ENCODE results near the gene KPNA4.
"Not testable (repeated sequence)": the region's sequence is repeated elsewhere in the genome, so short reads cannot be mapped to it uniquely, and the experiment has no call there.

KPNA4 gene

DNA sequence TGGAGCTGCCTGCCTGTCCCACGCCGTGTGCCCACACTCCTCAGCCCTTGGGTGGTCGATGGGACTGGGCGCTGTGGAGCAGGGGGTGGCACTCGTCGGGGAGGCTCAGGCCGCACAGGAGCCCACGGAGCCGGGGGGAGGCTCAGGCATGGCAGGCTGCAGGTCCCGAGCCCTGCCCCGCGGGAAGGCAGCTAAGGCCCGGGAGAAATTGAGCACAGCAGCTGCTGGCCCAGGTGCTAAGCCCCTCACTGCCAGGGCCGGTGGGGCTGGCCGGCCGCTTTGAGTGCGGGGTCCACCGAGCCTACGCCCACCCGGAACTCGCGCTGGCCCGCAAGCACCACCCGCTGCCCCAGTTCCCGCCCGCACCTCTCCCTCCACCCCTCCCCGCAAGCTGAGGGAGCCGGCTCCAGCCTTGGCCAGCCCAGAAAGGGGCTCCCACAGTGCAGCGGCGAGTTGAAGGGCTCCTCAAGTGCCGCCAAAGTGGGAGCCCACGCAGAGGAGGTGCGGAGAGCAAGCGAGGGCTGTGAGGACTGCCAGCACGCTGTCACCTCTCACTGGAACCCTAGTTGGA lies 8.7 kb upstream of the KPNA4 start:
- DNase-seq (ENCODE audit: low read depth) = not testable (repeated sequence)

DNA sequence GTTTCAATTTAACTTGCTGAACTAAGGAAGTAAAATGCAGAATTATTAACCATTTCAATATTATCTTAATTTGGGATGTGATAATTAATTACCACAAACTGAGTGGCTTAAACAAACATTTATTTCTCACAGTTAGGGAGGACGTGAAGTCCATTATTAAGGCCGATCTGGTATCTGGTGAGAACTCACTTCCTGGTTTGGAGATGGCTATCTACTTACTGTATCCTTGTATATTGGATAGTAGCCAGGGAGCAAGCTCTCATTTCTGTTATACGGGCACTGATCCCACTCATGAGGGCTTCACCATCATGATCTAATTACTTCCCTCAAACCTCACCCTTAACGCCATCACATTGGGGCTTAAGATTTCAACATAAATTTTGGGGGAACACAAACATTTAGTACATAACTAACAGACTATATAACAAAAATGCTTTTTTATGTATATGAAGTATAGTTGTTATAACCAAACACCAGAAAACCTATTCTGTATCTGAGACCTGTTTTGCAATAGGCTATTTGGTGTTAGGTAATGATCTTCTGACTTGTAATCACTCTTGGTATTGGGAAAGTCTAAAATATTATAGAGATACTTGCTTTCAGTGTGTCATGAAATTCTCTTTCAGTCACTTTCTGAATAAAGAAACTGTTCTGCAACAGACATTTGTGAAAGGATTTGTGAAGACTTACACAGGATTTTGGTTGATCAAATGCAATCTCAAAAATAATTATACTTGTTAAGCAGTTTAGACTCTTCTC lies 4.7 kb upstream of the KPNA4 start:
- peak; percentile 27 for DNase-seq (ENCODE audit: low read depth)

DNA sequence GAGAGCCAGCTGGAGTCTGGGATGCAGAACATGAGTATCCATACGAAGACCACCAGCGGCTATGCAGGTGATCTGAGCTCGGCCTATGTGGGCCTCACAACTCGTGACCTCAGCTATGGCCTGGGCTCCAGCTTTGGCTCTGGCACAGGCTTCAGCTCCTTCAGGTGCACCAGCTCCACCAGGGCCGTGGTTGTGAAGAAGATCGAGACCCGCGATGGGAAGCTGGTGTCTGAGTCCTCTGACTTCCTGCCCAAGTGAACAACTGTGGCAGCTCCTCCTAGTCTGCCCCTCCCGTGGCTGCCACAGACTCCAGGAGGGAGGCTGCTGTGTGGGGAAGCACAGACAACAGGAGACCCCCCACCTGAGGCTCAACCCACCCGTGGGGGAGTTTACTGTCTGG lies 3.6 kb upstream of the KPNA4 start:
- DNase-seq (ENCODE audit: low read depth) = no peak

DNA sequence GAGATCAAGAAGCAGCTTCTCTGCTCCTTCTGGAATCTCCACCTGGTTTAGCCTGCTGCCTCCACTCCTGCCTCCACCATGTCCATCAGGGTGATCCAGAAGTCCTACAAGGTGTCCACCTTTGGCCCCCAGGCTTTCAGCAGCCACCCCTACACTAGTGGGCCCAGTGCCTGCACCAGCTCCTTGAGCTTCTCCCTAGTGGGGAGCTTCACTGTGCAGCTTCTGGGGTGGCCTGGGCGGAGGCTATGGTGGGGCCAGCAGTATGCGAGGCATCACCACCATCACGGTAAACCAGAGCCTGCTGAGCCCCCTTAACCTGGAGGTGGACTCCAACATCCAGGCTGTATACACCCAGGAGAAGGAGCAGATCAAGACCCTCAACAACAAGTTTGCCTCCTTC lies 2.4 kb upstream of the KPNA4 start:
- DNase-seq (ENCODE audit: low read depth) = no peak

DNA sequence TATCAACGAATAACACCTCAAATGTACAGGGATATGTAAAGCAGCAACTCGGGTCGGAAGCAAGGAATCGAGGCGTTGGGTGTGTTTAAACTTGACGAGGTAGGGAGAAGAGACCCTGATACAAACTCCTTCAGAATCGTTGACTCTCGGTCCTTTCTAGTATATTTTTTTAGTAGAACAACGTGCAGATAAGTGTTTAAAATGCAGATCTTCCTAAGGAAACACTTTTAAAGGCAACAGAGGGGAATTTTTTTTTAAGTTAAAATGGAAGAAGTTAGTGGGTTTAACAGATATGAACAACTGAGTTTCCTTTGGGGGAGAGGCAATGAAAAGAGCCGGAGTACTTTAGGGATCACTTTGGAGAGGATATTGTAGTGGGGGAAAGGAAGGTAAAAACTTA lies 1.1 kb upstream of the KPNA4 start:
- DNase-seq (ENCODE audit: low read depth) = peak; percentile 20

DNA sequence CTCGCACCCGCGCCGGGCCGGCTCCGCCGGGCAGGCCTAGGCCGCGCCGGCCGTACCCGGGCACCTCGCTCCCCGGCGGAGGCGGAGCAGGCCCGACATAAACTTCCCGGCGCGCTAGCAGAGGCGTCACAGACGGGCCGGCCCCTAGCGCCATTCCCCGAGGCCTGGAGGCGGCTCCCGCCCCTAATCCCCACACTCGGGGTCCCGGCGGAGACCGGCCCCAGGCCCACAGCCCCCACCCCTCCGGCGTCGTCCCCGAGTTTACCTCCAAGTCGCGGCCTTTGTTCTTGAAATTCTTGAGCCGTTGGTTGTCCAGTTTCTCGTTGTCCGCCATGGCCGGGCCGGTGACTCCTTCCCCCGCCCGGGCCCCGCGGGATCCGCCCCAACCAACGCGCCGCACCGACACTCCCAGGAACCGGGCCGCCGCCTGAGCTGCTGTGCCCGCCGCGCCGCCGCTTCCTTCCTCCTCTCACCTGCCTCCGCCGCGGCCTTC lies 376 bp downstream of the KPNA4 start:
- DNase-seq (ENCODE audit: low read depth) = peak; percentile 61

DNA sequence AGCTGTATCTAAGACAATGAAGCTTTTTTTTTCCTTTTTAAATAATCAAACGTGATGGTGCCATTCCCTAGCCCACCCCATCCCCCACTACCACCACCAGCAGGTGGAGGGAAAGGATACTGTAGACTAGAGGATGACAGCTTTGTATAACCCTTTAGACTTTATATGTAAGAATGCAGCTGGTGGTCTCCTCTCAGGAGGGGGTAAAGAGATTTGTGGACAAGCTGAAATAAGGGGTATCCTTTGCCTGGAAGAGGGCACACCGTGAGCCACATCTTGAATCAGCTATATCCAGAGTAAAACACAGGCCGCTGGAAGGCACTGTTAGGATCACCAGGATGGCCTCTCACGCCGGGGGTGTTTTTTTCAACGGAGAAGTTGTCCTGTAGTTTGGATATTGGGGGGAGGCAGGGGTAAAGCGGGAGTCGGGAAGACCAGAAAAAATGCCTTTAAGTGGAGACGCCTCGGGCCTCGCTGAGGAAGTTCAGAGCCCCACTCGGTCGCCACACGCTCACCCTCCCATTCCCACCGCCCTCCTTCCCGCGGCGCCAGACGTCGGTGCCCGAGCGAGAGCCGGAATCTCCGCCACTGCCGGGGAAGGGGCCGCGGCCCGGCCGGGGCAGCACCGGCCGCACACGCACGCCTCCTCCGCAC lies 986 bp downstream of the KPNA4 start:
- DNase-seq (ENCODE audit: low read depth) = peak; percentile 41

DNA sequence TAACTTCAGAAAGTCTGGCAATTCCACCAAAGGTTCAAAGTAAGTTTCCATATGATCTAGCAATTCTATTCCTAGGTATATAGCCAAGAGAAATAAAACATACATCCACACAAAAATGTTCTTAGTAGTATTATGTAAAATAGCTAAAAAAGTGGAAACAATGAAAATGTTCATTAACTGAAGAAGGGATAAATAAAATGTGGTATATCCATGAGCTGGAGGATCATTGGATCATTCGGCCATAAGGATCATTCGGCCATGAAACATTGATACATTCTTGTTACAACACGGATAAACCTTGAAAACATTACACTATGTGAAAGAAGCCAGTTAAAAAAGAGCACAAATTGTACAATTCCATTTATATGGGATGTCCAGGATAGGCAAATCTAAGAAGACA lies 2.4 kb downstream of the KPNA4 start:
- no peak for DNase-seq (ENCODE audit: low read depth)

DNA sequence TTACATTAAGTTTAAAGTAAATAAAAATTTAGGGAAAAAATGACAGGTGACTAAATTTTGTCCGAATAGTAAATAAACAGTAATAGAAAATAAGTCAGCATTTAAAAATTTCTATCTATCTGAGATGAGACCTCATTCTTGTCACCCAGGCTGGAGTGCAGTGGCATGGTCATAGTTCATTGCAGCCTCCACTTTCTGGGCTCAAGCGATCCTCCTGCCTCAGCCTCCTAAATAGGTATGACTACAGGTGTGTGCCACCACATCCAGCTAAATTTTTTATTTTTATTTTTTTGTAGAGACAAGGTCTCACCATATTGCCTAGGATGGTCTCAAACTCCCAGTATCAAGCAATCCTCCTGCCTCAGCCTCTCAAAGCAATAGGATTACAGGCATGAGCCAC lies 7.8 kb downstream of the KPNA4 start:
- DNase-seq (ENCODE audit: low read depth) = no peak

DNA sequence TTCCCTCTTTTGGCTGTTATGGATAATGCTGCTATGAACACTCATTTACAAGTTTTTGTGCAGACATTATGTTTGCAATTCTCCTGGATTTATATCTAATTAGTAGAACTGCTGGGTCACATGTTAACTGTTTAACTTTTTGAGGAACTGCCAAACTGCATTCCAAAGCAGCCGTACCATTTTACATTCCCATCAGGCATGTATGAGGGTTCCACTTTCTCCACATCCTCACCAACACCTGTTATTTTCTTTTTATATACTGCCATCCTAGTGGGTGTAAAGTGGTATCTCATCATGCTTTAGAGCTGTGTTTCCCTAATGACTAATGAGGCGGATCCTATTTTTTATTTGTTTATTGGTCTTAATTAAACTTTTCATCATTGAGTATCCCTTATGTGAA lies 9.2 kb downstream of the KPNA4 start:
- no peak for DNase-seq (ENCODE audit: low read depth)

DNA sequence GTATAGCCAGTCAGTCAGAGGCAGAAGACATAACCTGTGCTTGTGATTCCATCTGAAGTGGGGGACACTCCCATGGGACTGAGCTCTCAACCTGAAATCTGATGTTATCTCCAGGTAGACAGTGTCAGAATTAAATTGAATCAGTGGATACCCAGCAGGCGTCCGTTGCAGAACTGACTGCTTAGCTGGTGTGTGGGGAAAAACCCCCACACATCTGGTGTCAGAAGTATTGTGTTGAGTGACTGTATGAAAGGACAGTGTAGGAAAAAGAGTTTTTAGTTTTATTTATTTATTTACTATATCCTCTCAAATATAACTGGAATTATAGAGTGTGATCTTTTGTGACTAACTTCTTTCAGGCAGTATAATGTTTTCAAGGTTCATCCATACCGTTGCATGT lies 10.4 kb downstream of the KPNA4 start:
- no peak for DNase-seq (ENCODE audit: low read depth)

DNA sequence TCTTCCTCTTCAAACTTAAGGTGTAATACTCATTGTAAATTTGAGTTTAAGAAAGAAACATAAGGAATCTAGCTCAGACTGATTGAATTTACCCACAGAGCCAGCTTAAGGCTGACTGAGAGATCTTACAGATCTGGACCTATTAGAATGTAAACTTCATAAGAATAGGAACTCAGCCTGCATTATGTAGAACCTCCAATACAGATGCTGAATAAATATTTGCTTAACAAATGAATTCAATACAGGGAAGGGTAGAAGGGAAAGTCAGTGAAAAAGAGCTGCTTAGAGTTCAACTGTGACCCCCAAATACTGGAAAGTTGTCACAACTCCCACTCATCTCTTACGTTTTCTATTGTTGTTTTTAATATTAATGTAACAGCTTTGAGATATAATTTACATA lies 11.5 kb downstream of the KPNA4 start:
- DNase-seq (ENCODE audit: low read depth) = no peak

DNA sequence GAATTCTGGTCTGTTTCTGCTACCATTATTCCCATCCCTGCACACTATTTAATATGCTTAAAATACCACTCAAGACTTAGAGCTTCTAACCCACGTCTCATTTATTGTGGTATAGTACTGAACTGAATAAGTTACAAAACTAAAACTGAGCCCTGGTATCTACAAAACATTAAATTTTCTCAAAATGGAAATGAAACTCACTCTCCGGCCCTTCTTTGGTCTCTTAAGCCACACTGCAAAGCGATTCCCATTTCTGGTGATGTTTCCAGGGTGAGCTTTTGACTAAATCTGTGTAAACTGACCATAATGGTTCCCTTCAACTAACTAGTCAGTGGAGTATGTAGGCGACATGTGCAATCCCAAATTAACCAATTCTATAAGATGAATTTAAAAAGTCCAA lies 18.6 kb downstream of the KPNA4 start:
- no peak for DNase-seq (ENCODE audit: low read depth)

DNA sequence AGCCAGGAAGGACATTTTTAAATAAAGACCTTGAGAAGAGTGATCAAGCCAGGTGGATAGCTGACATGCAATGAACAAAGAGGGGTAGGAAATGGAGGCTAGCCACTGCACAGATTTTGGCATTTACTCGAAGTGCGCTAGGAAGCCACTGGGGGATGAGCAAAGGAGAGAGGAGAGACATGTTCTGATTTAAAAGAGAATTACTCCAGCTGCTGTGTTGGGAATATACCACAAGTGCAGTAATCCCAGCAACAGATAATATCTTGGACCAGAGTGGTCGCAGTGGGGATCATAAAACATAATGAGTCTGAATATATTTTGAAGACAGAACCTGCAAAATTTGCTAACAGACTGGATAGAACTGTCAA lies 19.9 kb downstream of the KPNA4 start:
- DNase-seq (ENCODE audit: low read depth) = no peak

DNA sequence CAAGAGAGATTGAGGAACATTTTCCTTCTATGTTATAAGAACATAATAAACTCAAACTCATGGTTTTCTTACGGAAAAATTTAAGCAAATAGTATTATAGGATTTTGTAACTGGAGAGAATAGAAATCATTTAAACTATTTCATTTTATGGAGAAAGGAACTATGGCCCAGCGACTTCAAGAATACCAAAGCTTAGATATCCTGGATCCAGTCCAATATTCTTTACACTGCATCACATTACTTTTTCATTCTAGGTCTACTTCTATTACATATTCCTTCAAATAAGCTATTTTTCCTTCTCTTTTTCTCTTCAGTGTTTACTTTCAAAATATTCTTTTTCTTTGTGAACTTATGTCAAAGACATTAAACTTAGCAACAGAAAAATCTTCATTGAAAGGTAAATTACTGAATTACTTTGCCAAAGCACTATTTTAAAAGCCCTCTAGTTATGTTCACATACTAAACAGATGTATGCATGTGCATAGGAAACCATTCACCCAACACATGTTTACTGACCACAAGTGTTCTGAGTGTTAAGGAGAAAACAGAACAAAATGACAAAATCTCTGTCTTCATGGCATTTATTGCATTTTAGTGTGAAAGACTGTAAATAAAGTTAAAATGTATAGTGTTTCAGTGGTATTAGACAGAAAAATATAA lies 20.4 kb downstream of the KPNA4 start:
- DNase-seq (ENCODE audit: low read depth) = no peak

DNA sequence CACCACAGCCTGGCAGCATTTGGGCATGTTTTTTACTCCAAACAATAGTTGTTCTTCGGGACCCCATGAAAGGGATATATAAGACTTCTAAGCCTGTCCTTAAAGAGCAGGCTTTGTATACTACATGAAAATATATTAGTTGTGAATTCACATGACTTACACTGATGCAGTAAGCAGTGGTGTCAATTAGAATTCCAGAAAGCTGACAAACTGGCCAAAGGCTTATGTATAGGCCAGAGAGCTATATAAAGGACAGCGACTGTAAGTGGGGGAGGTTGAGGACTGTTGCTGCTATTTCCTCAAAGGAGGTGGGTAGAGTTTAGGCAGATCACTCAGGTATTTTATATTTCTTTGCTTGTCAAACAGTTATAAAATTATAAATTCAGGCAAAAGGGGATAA lies 24.8 kb downstream of the KPNA4 start:
- peak; percentile 54 for DNase-seq (ENCODE audit: low read depth)

DNA sequence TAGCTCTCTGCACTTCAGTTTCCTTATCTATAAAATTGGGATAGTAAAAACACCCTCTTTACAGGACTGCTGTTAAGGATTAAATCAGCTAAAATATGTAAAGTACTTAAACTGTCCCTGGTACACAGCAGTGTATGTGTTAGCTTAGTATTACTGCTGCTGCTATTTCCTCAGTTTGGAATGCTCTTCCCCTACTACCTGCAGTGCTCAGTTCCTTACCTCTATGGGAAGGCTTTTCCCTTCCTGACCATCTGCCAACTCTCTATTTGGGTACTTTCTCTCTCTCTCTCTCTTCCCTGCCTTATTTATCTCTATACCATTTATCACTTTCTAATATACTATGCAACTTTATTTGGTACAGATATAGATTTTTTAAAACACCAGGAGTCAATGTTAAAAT lies 26.5 kb downstream of the KPNA4 start:
- no peak for DNase-seq (ENCODE audit: low read depth)

DNA sequence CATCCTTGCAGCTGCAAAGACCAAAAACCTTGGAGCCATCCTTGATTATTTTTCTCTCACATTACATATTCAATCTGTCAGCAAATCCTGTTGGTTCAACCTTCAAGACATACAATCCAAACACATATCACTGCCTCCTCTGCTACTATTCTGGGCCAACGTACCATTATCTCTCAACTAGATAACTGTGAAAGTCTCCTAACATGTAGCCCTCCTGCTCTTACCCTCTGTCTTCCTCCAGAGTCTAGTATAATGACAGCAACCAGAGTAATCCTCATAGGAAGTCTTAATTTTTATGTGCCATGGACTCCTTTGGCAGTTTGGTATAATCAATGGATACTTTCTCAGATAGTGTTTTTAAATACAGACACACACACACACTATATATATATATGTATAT lies 27.6 kb downstream of the KPNA4 start:
- DNase-seq (ENCODE audit: low read depth) = no peak

DNA sequence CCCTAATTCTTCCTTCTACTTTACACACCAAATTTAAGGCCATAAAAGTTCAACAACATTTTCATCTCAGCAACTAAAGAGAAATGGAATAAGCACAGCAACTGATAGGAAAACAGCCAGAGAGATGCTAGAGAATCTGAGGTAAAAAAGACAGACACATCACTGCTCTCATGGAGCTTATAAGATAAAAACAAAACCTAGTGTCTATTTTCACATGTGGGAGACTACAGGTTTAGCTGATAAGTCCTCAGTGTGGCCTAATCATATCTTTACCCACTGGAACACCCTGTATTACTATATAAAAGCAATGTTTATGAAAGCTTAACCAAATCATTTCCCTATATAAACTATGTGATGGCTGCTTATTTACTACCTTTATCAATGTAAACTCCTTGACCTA lies 33.0 kb downstream of the KPNA4 start:
- DNase-seq (ENCODE audit: low read depth) = no peak

DNA sequence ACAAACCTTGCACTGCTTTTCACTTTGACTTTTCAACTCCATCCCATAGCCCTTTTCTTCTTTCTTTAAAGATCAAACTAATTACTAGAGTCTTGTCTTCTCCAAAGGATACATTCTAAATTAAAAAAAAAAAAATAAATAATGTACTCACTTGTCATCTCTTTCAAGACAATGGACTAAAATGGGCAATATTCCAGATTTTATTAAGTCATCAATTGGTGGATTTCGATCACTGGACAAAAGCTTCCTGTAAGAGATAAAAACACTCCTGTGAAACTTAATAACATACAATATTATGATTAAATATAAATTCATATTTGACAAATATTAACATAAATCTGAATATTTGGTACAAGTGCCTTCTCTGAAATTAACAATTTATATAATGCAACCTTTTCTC lies 34.1 kb downstream of the KPNA4 start:
- DNase-seq (ENCODE audit: low read depth) = peak; percentile 17

DNA sequence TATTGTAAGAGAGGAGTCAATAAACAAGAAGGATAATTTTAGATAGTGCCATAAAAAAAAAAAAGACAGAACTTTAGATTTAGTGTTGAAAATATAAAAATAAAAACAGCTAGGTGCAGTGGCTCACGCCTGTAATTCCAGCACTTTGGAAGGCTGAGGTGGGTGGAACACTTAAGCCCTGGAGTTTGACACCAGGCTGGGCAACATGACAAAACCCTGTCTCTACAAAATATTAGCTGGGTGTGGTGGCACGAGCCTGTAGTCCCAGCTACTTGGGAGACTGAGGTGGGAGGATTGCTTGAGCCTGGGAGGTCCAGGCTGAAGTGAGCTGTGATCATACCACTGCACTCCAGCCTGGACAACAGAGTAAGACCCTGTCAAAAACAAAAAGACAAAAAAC lies 49.0 kb downstream of the KPNA4 start:
- DNase-seq (ENCODE audit: low read depth) = not testable (repeated sequence)

DNA sequence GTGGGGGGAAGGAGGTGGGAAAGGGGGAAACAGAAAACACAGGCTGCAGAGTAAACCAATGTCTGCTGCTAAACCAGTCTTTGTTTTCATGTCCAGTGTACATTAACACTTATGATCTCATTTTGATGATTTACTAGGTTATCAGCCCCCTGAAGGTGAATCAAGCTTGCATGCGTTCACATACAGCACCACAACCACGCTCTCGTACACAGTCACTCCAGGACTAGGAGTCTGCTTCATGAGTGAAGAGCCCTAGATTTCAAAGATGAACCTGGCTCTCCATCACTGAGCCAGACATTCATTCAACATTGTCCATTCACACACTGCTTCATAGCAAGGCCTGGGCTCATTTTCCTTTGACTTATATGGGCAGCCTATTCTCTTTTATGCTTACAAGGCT lies 64.0 kb downstream of the KPNA4 start:
- no peak for DNase-seq (ENCODE audit: low read depth)

DNA sequence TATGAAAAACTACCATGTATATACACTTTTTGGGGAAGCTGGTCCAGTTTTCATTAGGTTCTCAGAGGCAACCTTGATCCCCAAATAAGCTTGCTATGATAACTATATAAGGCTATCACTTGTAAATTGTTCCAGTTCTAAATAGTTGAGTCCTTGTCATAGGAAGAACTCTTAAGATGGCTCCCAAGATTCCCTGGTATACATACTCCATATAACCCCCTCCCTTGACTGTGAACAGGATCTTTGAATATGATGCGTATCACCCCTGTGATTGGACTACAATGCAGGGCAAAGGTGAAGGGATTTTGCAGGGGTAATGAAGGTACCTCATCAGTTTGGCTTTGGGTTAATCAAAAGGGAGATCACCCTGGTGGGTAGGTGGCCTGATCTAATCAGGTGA lies 67.2 kb downstream of the KPNA4 start:
- no peak for DNase-seq (ENCODE audit: low read depth)
